ENCODE measurements around the gene RGS19.

- TF ChIP-seq CTCF (IDR thresholded peaks at IDR 0.05) (no peak), POLR2A (IDR thresholded peaks at IDR 0.05) (no peak)
These were observed 19.9 kb upstream of the RGS19 start for GRCh38 chr20:64099086-64099786.
